NCI-H526 treated with DMSO at 0.1 percent for 48 hours (cell line): ENCODE data around the gene ASAP2.
A peak's percentile ranks its signal among the peaks of the same experiment; 100 is the strongest.
"Not testable (repeated sequence)": the region's sequence is repeated elsewhere in the genome, so short reads cannot be mapped to it uniquely, and the experiment has no call there.

ENCODE experiments used
- DNase-seq: peaks from one replicate; lab custom pipeline; 2025; lab: John Stamatoyannopoulos, UW

Gene ASAP2

GRCh38 chr2:9251154-9252001 is 44.8 kb downstream of the ASAP2 start:
- no peak for DNase-seq

GRCh38 chr2:9252002-9252357 is 45.4 kb downstream of the ASAP2 start:
- DNase-seq = no peak

DNA sequence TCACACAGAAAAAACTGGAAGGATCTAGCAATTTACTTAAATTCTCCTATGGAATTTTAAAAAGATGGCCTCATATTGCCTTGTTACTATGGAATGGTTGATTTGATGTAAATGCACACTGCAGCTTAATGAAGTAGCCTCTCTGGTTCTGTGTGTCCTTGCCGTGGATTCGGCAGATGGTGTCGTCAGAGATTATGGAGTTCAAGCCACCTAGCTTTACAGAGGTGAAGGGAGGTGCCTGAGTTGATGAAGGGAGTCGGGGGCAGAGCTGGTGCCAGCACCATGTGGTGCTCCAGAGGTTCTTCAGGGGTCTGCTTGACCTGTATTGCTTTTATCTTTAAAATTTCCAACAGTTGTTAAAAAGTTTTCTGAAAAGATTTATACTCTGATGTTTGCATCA is 48.8 kb downstream of the ASAP2 start:
- DNase-seq = no peak

DNA sequence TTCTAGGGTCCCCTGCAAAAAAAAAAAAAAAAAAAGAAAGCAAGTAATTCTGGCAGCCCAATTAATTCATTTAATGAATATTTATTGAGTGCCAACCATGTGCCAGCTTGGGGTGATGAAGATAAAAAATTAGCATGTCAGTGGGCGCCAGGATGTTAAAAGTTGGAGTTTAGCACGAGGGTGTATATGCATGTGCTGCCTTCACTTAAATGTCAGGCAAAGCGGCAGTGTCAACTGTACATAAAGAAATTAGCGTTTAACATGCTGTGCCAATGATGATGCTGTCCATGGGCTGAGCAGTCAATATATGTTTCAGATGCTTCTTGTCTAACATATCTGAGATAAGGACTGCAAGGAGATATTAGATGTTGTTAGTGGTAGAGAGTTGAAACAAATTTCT is 49.5 kb downstream of the ASAP2 start:
- peak; percentile 57 for DNase-seq

DNA sequence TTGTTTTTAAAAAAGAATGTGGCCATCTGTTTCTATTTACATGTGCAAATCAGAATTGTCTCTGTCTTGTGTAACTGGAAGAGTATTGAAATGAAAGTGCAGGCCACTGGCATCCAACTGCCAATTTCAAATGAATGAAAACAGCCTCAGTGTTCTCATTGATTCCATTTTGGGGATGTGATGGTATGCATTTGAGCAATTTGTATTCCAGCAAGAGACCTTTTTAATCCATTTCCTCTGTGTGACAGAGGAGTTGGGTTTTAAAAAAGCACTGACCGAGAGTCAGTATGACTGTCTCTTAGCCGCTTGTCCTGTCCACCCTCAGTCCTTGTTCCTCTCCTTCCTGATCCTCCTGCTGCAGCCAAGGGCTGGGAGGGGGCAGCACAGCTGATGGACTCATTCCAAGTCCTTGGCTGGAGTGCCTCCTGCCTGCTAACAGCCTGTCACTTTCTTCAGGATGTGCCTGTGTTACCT is 50.0 kb downstream of the ASAP2 start:
- peak; percentile 57 for DNase-seq

- no peak for DNase-seq
Measured at GRCh38 chr2:9258501-9258900, 51.9 kb downstream of the ASAP2 start.

- DNase-seq = no peak
Measured at GRCh38 chr2:9258953-9259399, 52.4 kb downstream of the ASAP2 start.

DNA sequence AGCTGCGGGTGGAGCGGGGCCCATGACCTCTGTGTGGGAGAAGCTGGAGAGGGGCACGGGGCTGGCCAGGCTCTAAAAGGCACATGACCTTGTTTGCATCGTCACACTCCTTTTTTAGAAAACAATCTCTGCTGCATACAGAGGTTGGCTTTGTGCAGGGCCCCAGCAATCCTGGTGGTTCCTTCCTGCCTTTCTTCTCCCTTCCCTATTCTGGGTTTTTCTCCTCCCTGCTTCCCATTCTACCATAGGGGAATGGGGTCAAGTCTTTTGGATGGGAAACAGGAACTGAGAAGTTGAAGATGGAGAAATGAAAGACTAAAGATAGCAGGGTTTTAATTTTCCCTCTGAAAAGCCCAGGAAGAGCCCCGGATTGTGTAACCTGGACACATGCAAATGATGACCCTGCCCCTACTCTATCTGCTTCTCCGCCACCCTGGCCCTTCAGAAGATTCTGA is 53.9 kb downstream of the ASAP2 start:
- DNase-seq = no peak

- no peak for DNase-seq
Measured at GRCh38 chr2:9261231-9261883, 54.7 kb downstream of the ASAP2 start.

DNA sequence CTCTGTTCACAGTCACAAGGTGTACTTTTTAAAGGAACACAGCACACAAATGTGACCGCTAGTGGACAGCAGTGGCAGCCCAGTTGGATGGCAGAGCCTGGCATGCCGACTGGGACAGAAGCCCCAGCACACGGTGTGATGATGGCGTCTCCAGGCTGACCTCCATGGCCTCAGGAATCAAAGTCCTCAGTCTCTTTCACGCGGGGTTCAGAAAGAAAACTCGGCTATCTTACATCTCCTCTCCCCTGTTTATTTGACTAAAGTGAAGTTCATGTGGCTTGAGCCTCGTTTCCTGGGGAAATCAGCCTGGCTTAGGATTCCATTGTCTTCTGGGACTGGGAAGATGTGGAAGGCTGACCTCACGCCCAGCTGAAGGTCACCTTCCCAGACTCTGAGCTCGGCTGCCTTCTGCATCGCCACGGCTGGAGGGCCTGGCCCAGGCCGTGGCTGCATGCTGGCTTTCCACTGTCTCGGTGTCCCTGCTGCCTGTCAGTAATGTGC is 56.1 kb downstream of the ASAP2 start:
- no peak for DNase-seq

DNA sequence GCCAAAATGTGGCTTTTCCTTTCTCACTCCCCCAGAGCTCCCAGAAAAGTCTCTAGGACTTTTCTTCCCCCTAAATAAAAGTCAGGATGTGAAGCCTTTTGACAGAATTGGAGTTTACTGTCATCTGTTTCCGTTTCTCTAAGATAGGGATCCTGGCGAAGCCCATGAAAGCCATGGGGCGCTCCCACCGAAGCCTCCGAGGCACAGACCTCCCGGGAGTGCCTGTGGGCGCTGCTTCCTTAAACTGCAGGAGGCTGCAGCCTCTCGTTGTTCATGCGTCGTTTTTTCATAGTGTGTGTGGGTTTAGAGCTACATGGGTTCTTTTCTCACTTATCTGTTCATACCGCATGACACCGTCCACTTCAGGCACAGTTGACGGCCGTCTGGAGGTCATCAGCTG is 56.8 kb downstream of the ASAP2 start:
- DNase-seq = no peak

GRCh38 chr2:9264301-9264700 is 57.7 kb downstream of the ASAP2 start:
- no peak for DNase-seq

GRCh38 chr2:9266711-9267110 is 60.1 kb downstream of the ASAP2 start:
- DNase-seq = no peak

GRCh38 chr2:9267286-9267685 is 60.7 kb downstream of the ASAP2 start:
- not testable (repeated sequence) for DNase-seq

DNA sequence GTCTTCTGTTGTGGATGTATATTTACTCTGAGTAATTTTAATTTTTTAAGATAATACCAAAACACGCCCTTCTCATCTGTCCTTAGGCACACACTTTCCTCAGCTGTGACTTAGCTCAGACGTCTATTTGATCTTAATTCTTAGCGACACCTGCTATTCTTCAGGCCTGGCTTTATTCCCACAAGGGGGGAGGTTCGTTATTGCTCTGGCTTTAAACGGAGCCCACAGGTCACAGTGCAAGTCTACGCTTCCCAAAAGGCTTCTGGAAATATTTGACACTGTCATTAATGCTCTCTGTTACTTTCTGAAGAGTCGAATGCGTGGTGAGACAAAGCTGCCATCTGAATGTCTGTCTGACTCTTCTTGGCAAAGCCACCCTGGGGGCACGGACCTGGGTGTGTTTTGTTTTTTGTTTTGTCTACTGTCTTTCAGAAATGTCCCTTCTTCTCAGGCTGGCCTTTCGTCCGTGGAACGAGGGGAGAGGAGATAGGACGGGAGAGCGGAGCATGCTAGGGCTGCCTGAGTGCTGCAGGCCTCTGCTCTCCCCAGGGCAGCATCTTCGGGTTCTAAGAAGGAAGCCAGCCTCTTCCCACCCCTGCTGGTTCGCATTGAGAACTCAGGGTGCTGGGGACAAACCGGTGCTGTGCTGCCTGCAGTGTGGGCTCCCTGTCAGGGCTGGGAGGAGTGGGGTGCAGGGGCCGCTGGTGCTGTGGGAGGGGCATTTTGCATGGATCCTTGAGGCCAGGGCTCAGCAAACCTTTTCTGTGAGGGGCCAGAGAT is 61.9 kb downstream of the ASAP2 start:
- no peak for DNase-seq

DNA sequence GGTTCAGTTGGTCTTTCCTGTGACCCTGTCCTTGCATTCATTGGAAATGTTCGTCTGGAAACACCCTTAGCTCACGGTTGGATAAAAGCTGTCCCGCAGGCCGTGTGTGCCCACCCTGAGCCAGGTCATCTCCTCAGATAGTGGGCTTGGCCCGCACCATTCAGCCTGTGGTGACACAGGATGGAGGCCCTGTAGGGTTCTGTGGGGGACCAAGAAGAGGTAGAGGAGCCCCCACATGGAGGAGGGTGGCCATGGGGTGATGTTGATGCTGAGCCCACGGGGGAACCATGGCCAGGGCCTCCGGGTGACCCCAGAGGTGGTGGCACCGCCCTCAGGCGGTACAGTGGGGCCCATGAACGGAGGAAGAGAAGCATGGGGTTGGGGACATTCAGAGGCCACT is 62.7 kb downstream of the ASAP2 start:
- no peak for DNase-seq

DNA sequence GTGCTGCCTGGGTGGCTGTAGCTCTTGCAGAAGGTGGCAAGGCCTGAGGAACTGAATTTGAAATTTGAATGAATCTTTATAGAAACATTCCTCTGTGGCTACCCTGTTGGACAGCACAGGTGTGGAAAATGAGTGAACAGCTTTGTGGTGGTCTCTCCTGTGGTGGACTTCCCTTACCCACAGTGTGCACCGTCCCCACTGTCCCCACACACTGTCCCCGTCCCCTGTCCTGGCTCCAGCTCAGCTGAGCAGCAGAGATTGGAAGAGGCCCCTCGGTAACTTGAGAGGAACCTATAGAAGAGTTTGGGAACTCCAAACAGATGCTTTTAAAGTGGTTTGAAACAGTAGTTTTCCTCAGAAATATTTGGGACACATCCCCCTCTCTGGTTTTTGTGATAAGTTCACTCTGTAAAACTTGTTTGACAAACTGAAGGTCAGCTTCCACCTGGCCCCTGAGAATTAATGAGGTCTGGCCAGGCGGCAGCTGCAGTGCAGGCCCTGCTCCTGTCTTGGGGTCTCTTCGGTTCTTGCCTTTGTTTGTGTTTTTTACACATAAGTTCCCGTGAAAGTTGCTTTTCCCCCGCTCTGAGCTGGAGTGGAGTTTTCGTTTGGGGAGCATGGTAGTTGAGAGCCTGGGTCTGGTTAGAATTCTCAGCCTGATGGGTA is 63.2 kb downstream of the ASAP2 start:
- no peak for DNase-seq

GRCh38 chr2:9271091-9271490 is 64.5 kb downstream of the ASAP2 start:
- DNase-seq = no peak

DNA sequence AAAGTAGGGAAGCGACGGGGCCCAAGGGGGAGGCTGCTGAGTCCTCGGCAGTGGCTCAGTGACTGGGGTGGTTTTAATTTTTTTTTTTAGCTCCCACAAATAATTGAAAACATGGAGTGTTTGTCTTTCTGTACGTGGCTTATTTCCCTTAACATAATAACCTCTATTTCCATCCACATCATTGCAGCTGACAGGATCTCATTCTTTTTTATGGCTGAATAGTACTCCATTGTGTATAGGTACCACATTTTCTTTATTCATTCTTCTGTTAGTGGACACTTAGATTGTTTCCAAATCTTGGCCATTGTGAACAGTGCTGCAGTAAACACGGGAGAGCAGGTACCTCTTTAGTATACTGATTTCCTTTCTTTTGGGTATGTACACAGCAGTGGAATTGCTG is 65.1 kb downstream of the ASAP2 start:
- no peak for DNase-seq

- DNase-seq = no peak
Measured at GRCh38 chr2:9273486-9274130, 67.0 kb downstream of the ASAP2 start.

GRCh38 chr2:9274701-9275343 is 68.2 kb downstream of the ASAP2 start:
- DNase-seq = no peak
